ENCODE results near the gene ADAMTSL2.

Gene ADAMTSL2

DNA sequence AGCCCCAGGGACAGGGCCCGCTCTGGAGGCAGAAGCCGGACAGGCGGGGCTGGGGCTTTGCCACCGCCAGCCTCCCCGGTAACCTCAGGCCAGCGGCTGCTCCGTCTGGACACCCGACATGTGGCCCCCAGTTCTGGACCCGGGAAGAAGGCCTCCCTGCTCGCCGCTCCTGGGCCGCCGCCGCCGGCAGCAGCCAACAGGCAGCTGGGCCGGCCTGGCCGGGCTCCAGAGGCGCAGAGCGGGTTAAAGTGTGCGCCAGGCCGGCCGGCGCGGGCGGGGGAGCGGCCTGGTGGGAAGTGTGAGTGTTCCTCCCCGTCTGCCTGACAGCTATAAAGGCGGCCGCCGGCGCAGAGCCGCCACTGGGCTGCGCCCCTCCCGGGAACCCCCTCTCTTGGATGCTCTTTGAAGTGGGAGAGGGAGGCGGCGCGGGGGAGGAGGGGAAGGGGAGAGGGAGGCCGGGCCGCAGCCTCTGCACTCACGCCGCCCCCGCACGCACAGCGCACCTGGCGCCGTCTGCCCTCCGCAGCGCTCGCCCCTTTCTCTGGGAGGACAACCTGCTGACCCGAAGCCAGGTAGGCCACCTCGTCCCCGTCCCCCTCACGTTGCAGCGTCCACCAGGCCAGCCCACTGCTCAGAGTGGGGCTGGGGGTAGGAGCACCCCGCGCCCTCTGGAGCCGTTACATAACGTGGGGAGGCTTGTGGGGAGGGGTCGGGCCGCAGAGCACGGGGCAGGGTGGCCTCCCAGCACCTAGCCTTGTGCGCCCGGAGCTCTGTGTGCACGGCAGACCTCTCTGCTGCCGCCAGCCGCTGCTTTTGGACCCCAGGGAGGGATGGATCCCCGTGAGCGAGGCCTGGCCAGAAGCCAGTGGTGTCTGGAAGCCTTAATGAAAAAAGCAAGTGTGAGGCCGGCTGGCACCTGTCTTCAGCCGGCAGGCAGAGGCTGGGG, at the start of gene ADAMTSL2:
Gene ADAMTSL2 (plus strand): TSS at position 359 of the 946 bp plus-strand sequence. CDS start 2,009 bp downstream, outside the sequence.
- DNase-seq: peak; percentile 57

DNA sequence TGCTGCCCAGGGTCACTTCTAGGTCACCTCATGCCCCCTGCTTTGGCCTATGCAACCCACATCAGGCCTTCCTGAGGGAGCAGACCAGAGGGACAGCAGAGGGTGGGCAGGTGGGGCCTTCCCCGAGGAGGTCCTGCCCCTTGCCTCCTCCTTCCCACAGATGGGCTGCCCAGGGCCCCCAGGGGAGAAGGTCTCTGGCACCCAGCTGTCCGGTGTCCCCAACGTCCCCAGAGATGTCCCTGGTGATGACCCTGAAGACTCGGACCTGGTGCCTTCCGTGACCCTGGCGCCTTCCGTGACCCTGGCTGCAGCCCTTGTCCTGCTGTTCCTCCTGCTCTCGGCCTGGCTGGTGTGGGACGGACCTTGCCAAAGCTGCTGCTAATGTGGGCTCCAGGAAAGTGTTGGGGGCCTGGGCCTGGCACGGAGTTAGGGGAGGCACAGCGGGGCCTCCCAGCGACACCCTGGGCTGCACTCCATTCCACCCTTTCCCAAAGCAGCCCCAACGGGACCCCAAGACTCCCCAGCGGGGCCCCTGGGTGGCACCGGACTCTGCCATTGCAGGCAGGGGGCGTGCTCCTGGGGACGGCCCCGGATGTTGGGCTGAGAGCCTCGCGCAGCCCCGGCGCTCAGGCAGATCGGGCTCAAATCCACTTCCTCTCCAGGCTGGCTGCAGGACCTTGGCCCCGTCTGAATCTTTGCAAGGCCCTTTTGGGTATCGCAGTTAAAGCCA, 48.8 kb upstream of the ADAMTSL2 start:
- no peak for DNase-seq

DNA sequence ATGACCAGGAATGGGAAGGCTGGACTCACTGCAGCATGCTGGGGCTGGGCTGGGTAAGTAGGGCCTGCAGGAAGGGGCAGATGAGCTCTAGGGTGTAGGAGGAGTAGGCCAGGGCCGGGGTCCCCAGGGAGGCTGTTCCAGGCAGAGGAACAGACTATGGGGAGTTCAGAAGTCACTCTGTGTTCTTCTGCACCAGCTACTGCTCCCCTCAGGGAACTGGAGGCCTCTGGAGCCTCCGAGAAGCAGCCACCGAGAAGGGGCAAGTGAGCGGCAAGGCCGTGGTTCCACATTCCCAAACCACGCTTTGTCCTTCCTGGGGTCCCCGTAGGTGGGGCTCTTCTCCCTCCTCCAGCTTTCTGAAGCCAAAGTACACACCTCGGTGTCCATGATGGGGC, 47.2 kb upstream of the ADAMTSL2 start:
- DNase-seq: no peak

GRCh38 chr9:133488686-133489252, 45.7 kb upstream of the ADAMTSL2 start:
- DNase-seq: no peak

- DNase-seq: no peak
Observed at GRCh38 chr9:133489253-133490190, 45.0 kb upstream of the ADAMTSL2 start.

DNA sequence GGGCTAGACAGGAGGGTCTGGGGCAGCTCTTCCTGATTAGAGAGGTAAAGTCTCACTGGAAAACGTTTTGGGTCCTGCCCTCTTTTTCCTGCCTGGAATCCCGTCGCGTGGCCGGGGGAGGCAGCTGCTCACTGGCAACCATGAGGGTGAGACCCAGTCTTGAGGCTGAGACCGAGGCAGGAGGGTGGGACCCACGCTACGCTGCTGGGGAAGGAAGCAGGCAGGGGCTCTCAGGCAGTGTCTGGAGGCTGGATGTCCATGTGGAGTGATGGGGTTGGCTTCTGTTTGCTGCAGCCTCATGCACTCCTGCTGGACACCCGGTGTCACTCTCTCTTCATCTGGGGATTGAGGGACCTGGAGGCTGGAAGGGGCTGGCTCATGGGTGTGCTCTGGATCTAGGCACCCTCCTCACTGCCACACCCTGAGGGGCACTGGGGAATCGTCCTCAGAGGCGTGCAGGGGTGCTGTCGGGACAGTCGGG, 44.3 kb upstream of the ADAMTSL2 start:
- DNase-seq: no peak

DNA sequence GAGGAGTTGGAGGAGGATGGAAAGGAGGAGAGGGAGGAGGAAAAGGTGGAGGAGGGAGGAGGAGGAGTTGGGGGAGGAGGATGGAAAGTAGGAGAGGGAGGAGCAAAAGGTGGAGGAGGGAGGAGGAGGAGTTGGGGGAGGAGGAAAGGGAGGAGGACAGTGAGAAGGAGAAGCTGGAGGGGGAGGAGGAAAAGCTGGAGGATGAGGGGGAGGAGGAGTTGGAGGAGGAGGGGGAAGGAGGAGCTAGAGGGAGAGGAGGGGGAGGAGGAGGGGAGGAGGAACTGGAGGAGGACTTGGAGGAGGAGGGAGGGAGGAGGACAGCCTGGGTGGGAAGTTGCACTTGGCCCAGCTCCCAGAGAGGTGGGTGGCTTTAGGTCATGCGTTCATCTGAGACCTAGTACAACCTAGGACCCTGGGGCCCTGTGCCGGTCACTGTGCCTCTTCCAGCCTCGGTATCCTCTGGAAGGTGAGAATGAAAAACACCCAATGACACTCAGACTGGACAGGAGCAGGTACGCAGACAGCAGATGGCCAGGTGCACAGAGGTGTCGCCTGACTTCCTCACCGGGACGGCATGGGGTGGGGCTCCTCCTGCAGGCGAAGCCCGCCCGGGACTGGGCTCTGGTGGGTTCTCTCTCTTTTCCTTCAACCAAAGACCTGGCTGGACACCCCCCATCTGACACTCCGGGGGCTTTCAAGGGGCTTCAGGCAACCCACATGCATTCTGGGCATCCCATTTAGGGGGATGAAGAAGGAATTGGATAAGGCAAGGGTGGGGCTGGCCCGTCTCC, 43.4 kb upstream of the ADAMTSL2 start:
- DNase-seq: no peak

GRCh38 chr9:133491656-133491925, 42.9 kb upstream of the ADAMTSL2 start:
- no peak for DNase-seq

- DNase-seq: no peak
Observed at GRCh38 chr9:133492061-133493021, 42.2 kb upstream of the ADAMTSL2 start.

GRCh38 chr9:133493428-133493827, 41.1 kb upstream of the ADAMTSL2 start:
- no peak for DNase-seq

- DNase-seq: no peak
Observed at GRCh38 chr9:133493845-133494540, 40.5 kb upstream of the ADAMTSL2 start.

GRCh38 chr9:133494636-133495326, 39.7 kb upstream of the ADAMTSL2 start:
- no peak for DNase-seq

GRCh38 chr9:133495327-133496293, 38.9 kb upstream of the ADAMTSL2 start:
- DNase-seq: no peak

GRCh38 chr9:133496861-133497842, 37.4 kb upstream of the ADAMTSL2 start:
- DNase-seq: no peak

DNA sequence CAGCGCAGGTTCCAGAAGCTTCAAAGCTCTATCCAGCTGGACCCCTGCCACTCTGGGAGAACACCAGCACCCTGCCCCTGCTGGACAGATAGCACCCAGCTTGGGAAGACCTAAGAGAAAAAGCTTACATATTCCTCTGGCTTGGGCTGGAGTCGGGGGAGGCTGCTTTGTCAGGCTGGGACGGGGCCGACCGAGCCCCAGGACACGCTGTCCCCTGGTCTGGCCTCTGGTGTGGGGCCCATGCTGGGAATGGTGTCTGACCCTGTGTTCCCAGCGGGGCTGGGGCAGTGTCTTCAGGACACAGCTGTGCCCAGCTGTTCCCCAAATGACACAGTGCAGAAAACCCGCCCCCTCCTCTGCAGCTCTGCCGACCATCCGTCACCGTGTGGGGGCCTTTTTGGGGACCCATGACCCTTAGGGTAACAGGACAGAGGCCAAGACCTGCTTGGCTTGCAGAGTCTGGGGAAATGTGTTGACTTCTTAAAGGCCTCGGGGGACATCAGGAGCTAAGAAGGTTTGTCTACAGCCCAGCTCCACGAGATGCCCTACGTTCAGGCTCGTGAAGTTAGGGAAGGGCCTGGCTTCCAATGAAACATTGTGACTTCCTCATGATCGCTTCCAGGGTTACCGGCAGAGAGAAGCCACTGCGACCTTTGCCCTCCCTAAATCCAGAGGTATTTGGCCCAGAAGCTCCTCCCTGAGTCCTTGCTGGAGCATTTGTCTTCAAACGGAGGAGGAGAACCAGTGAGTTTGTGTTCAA, 35.2 kb upstream of the ADAMTSL2 start:
- no peak for DNase-seq

DNA sequence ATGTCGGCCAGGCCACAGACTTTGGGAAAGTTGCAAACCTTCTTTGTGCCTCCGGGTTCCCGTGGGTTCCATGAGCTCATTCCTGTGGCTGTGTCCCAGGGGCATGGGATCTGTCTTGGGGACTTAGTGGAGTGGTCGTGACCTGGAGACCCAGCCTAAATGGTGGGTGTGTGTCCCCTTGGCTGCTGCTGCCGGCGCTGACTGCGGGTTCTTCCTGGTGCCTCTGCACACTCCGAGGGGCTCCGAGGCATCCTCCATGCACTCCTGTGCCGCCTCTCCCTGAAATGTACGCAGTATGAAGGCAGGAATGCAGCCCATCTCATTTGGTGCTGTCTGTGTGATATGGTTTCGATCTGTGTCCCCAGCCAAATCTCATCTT, 34.6 kb upstream of the ADAMTSL2 start:
- DNase-seq: no peak
